ENCODE results near the gene RBM42. TPM values are rescaled to one million over a fixed set of nuclear protein-coding genes. Genes with fewer than 3 reads are reported as not detected.

The RBM42 gene, protein sequence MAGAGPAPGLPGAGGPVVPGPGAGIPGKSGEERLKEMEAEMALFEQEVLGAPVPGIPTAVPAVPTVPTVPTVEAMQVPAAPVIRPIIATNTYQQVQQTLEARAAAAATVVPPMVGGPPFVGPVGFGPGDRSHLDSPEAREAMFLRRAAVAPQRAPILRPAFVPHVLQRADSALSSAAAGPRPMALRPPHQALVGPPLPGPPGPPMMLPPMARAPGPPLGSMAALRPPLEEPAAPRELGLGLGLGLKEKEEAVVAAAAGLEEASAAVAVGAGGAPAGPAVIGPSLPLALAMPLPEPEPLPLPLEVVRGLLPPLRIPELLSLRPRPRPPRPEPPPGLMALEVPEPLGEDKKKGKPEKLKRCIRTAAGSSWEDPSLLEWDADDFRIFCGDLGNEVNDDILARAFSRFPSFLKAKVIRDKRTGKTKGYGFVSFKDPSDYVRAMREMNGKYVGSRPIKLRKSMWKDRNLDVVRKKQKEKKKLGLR
- total RNA-seq (10 to 100 TPM; 37.6 to 74.0 (median 68.4) TPM), total RNA-seq (28.3 to 95.2 (median 40.8) reads per million in 29 experiments)
- 30.2 TPM for total RNA-seq (2013)

DNA sequence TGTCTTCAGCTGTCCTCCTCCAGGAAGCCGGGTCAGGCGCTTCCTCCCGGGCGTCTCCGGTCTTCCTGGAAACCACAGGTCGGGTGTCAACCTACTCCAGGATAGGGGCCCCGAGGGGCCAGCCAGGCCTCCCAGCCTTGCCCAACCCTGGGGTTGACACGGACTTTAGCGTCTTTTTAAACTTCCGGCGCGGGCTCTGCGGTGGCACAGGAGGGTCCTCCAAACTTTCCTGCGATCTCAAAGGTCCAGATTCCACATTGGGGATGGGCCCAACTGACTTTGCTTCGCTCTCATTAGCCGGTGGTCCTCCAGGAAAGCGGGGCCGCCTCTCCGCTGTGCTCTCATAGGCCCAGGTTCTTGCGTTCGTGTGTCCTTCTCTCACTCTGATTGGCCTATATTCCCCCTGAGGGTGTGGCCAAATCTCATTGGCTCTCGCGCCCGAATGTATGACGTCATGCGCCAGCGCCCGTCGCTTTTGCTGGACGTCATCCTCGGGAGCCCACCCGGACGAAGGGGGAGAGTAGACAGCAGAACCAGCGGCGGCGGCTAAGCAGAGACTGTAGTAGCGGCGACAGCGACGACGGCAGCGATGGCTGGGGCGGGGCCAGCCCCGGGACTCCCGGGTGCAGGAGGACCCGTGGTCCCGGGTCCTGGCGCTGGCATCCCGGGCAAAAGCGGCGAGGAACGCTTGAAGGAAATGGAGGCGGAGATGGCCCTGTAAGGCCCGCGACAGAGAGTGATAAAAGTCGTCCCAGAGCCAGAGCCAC, at the start of gene RBM42:
RBM42 (plus strand) TSS at position 472 of the 767 bp plus-strand sequence; CDS start at position 590, 118 bp downstream.
- Mint-ChIP-seq H3K9me3 (no peaks in the 10 kb centered on the region), H3K36me3 (peaks cover 28% of the 10 kb centered on the region), H3K27me3 (peaks cover 0 to 3% of the 10 kb centered on the region in 2 donors), H3K27ac (peak within 1 kb of the TSS; percentile 97 to 98), H3K4me3 (peak within 1 kb of the TSS; percentile 93 to 100 (median 100)), H3K4me1 (peaks cover 25 to 29% (median 25%) of the 10 kb centered on the region in 3 donors)
- peak; percentile 92 to 99 (median 97) for DNase-seq
- Histone ChIP-seq H3K9me3 (no peaks in the 10 kb centered on the region), H3K4me3 (ENCODE audit: control insufficient read depth in 1 of 2, extremely low read depth in 1 of 2, low read length in 1 of 2) (peak within 1 kb of the TSS; percentile 82 to 97), H3K36me3 (ENCODE audit: control insufficient read depth in 2 of 2, extremely low read depth in 1 of 2, insufficient read depth in 1 of 2, low read length in 1 of 2) (peaks cover 12 to 32% of the 10 kb centered on the region in 2 donors), H3K27ac (ENCODE audit: low read length) (peak within 1 kb of the TSS; percentile 77), H3K27me3 (replicated peaks in 1 of 2; ENCODE audit: control insufficient read depth in 2 of 2, extremely low read depth in 1 of 2, insufficient read depth in 2 of 2, low read length in 1 of 2) (no peaks in the 10 kb centered on the region), H3K4me1 (ENCODE audit: control insufficient read depth in 1 of 2, extremely low read depth in 1 of 2, insufficient read depth in 2 of 2, low read length in 2 of 2) (peaks cover 4 to 18% of the 10 kb centered on the region in 2 experiments)
- ChIA-PET CTCF (no interaction called here), POLR2A (no interaction called here)
- under 1% methylated on average over 56 of the region's 56 CpGs for WGBS (ENCODE audit: insufficient coverage)
- peak; percentile 99 to 100 (median 100) for ATAC-seq (replicated peaks in 1 of 4)

DNA sequence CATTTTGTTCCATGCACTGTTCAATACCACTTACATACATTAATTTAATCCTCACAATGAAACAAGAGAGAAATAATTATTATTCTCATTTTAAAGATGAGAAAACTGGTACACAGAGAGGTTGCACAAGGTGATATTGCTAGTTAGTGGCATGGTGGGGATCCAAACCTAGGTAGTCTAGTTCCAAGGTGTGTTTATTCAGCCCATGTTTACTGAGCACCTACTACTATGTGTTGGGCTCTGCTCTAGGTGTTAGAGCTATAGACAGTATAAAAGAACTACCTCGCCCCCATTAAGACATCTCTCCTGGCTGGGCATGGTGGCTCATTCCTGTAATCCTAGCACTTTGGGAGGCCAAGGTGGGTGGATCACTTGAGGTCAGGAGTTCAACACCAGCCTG, 46.1 kb upstream of the RBM42 start:
- ChIA-PET POLR2A (no interaction called here), CTCF (interaction anchor here in 1 of 2 donors (0.7 kb wide), 1 partner anchor 744 kb away, joined by 3 read pairs; no protein-coding TSS in a partner anchor)
- Mint-ChIP-seq H3K9me3 (peaks cover 0 to 2% (median 1%) of the 10 kb centered on the region in 3 donors), H3K36me3 (no peaks in the 10 kb centered on the region), H3K4me3 (no peak overlapping the region), H3K27me3 (peaks cover 19 to 29% of the 10 kb centered on the region in 2 donors), H3K27ac (no peak overlapping the region), H3K4me1 (no peaks in the 10 kb centered on the region)
- H3K4me1 ChIP-seq (ENCODE audit: control insufficient read depth in 1 of 2, extremely low read depth in 1 of 2, insufficient read depth in 2 of 2, low read length in 2 of 2): no peaks in the 10 kb centered on the region
- H3K36me3 ChIP-seq (ENCODE audit: control insufficient read depth in 2 of 2, extremely low read depth in 1 of 2, insufficient read depth in 1 of 2, low read length in 1 of 2): no peaks in the 10 kb centered on the region
- no peak overlapping the region for H3K4me3 ChIP-seq (ENCODE audit: control insufficient read depth in 1 of 2, extremely low read depth in 1 of 2, low read length in 1 of 2)
- H3K9me3 ChIP-seq: no peaks in the 10 kb centered on the region
- ATAC-seq (replicated peaks in 1 of 4): no peak
- no CpG with 5 or more reads among the region's 1 CpG for WGBS (ENCODE audit: insufficient coverage)
- H3K27ac ChIP-seq (ENCODE audit: low read length): no peak overlapping the region
- peaks cover 0 to 34% of the 10 kb centered on the region in 2 experiments for H3K27me3 ChIP-seq (replicated peaks in 1 of 2; ENCODE audit: control insufficient read depth in 2 of 2, extremely low read depth in 1 of 2, insufficient read depth in 2 of 2, low read length in 1 of 2)
- DNase-seq: no peak

DNA sequence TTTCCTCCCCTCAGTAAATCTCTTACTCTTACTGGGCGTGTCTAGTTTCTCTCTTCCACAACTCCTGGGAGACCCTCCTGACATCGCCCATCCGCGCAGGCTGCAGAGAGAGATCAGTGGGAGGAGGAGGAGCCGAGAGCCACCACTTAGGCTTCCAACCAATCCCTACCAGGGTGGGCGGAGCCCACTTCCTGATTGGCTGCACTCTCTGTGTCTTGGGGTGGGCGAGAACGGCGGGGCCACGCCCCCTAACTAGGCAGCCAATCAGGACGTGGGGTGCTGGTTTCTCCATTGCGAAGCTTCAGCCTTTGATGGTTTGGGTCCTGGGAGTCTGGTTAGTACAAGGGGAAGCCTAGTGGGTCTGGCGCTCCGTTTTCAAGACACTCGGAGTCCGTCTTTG, 43.0 kb upstream of the RBM42 start, which contains the start of gene PMIS2:
PMIS2 (plus strand) TSS at position 326 of the 400 bp plus-strand sequence. CDS start 87 bp downstream, outside the sequence.
- H3K4me1 ChIP-seq (ENCODE audit: control insufficient read depth in 1 of 2, extremely low read depth in 1 of 2, insufficient read depth in 2 of 2, low read length in 2 of 2): no peaks in the 10 kb centered on the region
- Mint-ChIP-seq H3K36me3 (no peaks in the 10 kb centered on the region), H3K9me3 (no peaks in the 10 kb centered on the region), H3K27ac (no peak within 1 kb of the TSS), H3K27me3 (peaks cover 13 to 23% of the 10 kb centered on the region in 2 donors), H3K4me1 (no peaks in the 10 kb centered on the region), H3K4me3 (no peak within 1 kb of the TSS)
- DNase-seq (peak in 3 of 35 experiments; percentile 4 to 29 (median 10)), ATAC-seq (replicated peaks in 1 of 4) (peak in 1 of 4 experiments; percentile 62)
- H3K9me3 ChIP-seq: no peaks in the 10 kb centered on the region
- H3K4me3 ChIP-seq (ENCODE audit: control insufficient read depth in 1 of 2, extremely low read depth in 1 of 2, low read length in 1 of 2): no peak within 1 kb of the TSS
- H3K27ac ChIP-seq (ENCODE audit: low read length): no peak within 1 kb of the TSS
- no peaks in the 10 kb centered on the region for H3K36me3 ChIP-seq (ENCODE audit: control insufficient read depth in 2 of 2, extremely low read depth in 1 of 2, insufficient read depth in 1 of 2, low read length in 1 of 2)
- 78% methylated on average over 4 of the region's 16 CpGs for WGBS (ENCODE audit: insufficient coverage)
- ChIA-PET POLR2A (no interaction called here), CTCF (interaction anchor here in 1 of 2 donors (0.6 kb wide), 1 partner anchor 203 kb away, joined by 3 read pairs; no protein-coding TSS in a partner anchor)
- H3K27me3 ChIP-seq (replicated peaks in 1 of 2; ENCODE audit: control insufficient read depth in 2 of 2, extremely low read depth in 1 of 2, insufficient read depth in 2 of 2, low read length in 1 of 2): peaks cover 0 to 29% of the 10 kb centered on the region in 2 experiments

DNA sequence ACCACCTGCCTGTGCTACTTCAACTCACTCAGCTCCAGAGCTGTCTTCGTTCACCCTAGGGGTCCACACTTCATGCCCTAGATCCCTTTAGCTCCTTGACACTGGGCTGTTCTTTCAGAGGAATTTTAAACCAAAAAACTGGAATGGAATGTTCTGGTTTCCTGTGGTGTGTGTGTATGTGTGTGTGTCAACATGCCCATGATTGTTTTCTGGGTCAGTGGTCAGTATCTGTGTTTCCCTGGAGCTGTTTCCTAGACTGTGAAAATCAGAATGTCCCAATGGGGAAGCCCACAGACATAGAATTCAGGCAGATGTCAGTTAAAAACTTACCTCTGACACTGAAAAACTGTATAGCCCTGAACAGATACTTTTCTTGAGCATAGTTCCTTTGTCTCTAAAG, 41.5 kb upstream of the RBM42 start:
- DNase-seq (no peak), ATAC-seq (replicated peaks in 1 of 4) (no peak)
- H3K9me3 Mint-ChIP-seq: no peaks in the 10 kb centered on the region
- no peaks in the 10 kb centered on the region for H3K4me1 ChIP-seq (ENCODE audit: control insufficient read depth in 1 of 2, extremely low read depth in 1 of 2, insufficient read depth in 2 of 2, low read length in 2 of 2)
- POLR2A ChIA-PET: no interaction called here
- WGBS (ENCODE audit: insufficient coverage): no CpG with 5 or more reads among the region's 1 CpG
- peaks cover 12 to 23% of the 10 kb centered on the region in 2 donors for H3K27me3 Mint-ChIP-seq
- H3K4me3 Mint-ChIP-seq: no peak overlapping the region
- no peak overlapping the region for H3K27ac Mint-ChIP-seq
- no peaks in the 10 kb centered on the region for H3K9me3 ChIP-seq
- peaks cover 0 to 28% of the 10 kb centered on the region in 2 experiments for H3K27me3 ChIP-seq (replicated peaks in 1 of 2; ENCODE audit: control insufficient read depth in 2 of 2, extremely low read depth in 1 of 2, insufficient read depth in 2 of 2, low read length in 1 of 2)
- H3K36me3 Mint-ChIP-seq: no peaks in the 10 kb centered on the region
- no peak overlapping the region for H3K4me3 ChIP-seq (ENCODE audit: control insufficient read depth in 1 of 2, extremely low read depth in 1 of 2, low read length in 1 of 2)
- H3K4me1 Mint-ChIP-seq: peaks cover 0 to under 1% (median 0%) of the 10 kb centered on the region in 3 donors
- no peak overlapping the region for H3K27ac ChIP-seq (ENCODE audit: low read length)
- H3K36me3 ChIP-seq (ENCODE audit: control insufficient read depth in 2 of 2, extremely low read depth in 1 of 2, insufficient read depth in 1 of 2, low read length in 1 of 2): no peaks in the 10 kb centered on the region
- CTCF ChIA-PET: interaction anchor here in 1 of 2 donors (0.7 kb wide), 1 partner anchor 88 kb away, joined by 3 read pairs; no protein-coding TSS in a partner anchor

DNA sequence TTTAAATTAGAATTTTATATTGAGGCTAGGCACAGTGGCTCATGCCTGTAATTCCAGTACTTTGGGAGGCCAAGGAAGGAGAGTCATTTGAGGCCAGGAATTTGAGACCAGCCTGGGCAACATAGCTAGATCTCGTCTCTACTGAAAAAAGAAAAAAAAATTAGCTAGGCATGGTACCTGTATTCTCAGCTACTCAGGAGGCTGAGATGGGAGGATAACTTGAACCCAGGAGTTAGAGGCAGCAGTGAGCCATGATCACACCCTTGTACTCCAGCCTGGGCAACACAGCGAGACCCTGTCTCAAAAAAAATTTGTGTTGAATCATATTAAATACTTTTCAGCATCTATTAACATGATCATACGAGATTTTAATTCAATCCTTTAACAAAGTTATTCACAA, 38.0 kb upstream of the RBM42 start:
- peaks cover 0 to 2% (median 0%) of the 10 kb centered on the region in 3 donors for H3K4me1 Mint-ChIP-seq
- H3K27ac Mint-ChIP-seq: no peak overlapping the region
- H3K27me3 ChIP-seq (replicated peaks in 1 of 2; ENCODE audit: control insufficient read depth in 2 of 2, extremely low read depth in 1 of 2, insufficient read depth in 2 of 2, low read length in 1 of 2): peaks cover 0 to 25% of the 10 kb centered on the region in 2 experiments
- no peaks in the 10 kb centered on the region for H3K4me1 ChIP-seq (ENCODE audit: control insufficient read depth in 1 of 2, extremely low read depth in 1 of 2, insufficient read depth in 2 of 2, low read length in 2 of 2)
- peaks cover 4 to 11% of the 10 kb centered on the region in 2 donors for H3K27me3 Mint-ChIP-seq
- no peaks in the 10 kb centered on the region for H3K9me3 ChIP-seq
- CTCF ChIA-PET: interaction anchor here in 1 of 2 donors (0.7 kb wide), 1 partner anchor 1070 kb away, joined by 3 read pairs; no protein-coding TSS in a partner anchor
- no peak overlapping the region for H3K4me3 Mint-ChIP-seq
- no peaks in the 10 kb centered on the region for H3K36me3 ChIP-seq (ENCODE audit: control insufficient read depth in 2 of 2, extremely low read depth in 1 of 2, insufficient read depth in 1 of 2, low read length in 1 of 2)
- H3K36me3 Mint-ChIP-seq: no peaks in the 10 kb centered on the region
- DNase-seq: no peak
- H3K4me3 ChIP-seq (ENCODE audit: control insufficient read depth in 1 of 2, extremely low read depth in 1 of 2, low read length in 1 of 2): no peak overlapping the region
- WGBS (ENCODE audit: insufficient coverage): 80% methylated on average over 1 of the region's 3 CpGs
- no peak overlapping the region for H3K27ac ChIP-seq (ENCODE audit: low read length)
- H3K9me3 Mint-ChIP-seq: no peaks in the 10 kb centered on the region
- ATAC-seq (replicated peaks in 1 of 4): no peak
- POLR2A ChIA-PET: interaction anchor here in 1 of 2 donors (0.6 kb wide), 2 partner anchors 20 to 267 kb away, joined by 3 to 4 read pairs; no protein-coding TSS in a partner anchor

DNA sequence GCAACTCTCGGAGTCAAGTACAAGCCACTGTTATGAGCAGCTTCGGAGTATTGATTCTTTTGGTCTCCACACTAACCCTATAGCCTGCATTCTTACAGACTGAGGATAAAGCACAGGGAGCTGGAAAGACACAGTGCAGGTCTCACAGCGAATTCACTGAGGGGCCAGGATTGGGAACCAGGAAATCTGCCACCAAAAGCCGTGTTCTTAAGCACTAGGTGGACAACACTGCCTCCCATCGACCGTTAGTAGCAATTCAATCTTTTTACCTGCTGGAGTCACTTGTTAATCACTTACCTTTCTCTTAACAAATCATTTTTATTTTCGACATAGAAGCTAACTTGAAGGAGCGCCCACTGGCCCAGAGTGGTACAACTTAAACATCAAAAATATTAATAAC, 36.6 kb upstream of the RBM42 start:
- no peak overlapping the region for H3K27ac Mint-ChIP-seq
- DNase-seq (peak in 5 of 35 experiments; percentile 11 to 70 (median 18)), ATAC-seq (replicated peaks in 1 of 4) (no peak)
- H3K4me1 Mint-ChIP-seq: peaks cover 0 to 2% (median 0%) of the 10 kb centered on the region in 3 donors
- H3K9me3 ChIP-seq: no peaks in the 10 kb centered on the region
- H3K27ac ChIP-seq (ENCODE audit: low read length): no peak overlapping the region
- no peaks in the 10 kb centered on the region for H3K4me1 ChIP-seq (ENCODE audit: control insufficient read depth in 1 of 2, extremely low read depth in 1 of 2, insufficient read depth in 2 of 2, low read length in 2 of 2)
- no peaks in the 10 kb centered on the region for H3K36me3 ChIP-seq (ENCODE audit: control insufficient read depth in 2 of 2, extremely low read depth in 1 of 2, insufficient read depth in 1 of 2, low read length in 1 of 2)
- peaks cover 0 to 16% of the 10 kb centered on the region in 2 experiments for H3K27me3 ChIP-seq (replicated peaks in 1 of 2; ENCODE audit: control insufficient read depth in 2 of 2, extremely low read depth in 1 of 2, insufficient read depth in 2 of 2, low read length in 1 of 2)
- H3K4me3 ChIP-seq (ENCODE audit: control insufficient read depth in 1 of 2, extremely low read depth in 1 of 2, low read length in 1 of 2): no peak overlapping the region
- ChIA-PET CTCF (interaction anchor here (0.7 to 1.5 kb wide), 4 partner anchors 22 to 468 kb away, joined by 3 to 8 read pairs (median 5); no protein-coding TSS in a partner anchor), POLR2A (no interaction called here)
- H3K36me3 Mint-ChIP-seq: no peaks in the 10 kb centered on the region
- H3K27me3 Mint-ChIP-seq: peaks cover 0 to 6% of the 10 kb centered on the region in 2 donors
- H3K4me3 Mint-ChIP-seq: no peak overlapping the region
- WGBS (ENCODE audit: insufficient coverage): 20% methylated on average over 6 of the region's 8 CpGs
- H3K9me3 Mint-ChIP-seq: no peaks in the 10 kb centered on the region

Data from T-cell (primary cell).